GM04503 (cell line): ENCODE results near the gene DYNLT1.
A peak's percentile ranks its signal among the peaks of the same experiment; 100 is the strongest.
"Not testable (repeated sequence)": the region's sequence is repeated elsewhere in the genome, so short reads cannot be mapped to it uniquely, and the experiment has no call there.

Experiments
- DNase-seq: peaks from one replicate; pipeline ENCODE4 v3.0.0-alpha.2; 2012; ENCODE audit warnings: low read depth

DYNLT1 gene

DNA sequence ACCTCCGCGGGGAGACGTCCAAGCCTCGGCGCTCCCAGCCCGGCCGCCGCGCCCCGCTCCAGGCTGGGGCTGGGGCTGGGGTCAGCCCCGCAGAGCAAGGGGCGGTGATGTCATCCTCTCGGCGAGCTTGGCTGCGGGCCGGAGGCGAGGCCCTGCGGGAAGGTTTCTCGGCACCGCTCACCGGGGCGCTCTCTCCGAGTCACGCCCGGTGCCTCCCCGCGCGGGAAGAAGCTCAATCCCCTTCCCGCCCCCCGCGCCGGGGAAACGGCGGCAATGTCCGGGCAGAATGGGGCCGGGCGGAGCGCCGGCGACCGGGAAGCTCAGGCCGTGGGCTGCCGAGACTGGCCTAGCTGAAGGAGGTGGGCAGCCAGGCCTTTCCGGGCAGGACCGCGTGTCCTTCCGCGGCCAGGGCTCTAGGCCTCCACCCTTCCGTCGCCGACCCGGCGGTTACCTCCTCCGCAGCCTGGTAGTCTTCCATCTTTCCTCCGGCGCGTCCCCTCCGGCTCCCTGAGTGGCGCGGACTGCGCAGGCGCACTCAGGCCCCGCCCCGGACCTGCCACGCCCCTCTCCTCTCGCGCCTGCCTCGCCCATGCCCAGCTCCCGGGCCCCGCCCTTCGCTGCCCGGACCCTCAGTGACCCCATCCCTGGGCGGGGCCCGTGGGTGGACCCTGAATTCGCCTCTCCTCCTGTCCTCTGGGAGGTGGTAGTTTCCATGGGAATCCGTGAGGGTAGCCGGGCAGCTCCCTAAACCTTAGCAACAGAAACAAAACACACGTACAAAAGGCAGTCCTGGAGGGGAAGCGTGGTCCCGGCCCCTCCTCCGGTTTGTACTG is at the start of gene DYNLT1:
TSS of gene DYNLT1 (minus strand) at position 513 of the 833 bp plus-strand sequence. CDS start at position 478, 35 bp downstream.
- peak; percentile 76 for DNase-seq

DNA sequence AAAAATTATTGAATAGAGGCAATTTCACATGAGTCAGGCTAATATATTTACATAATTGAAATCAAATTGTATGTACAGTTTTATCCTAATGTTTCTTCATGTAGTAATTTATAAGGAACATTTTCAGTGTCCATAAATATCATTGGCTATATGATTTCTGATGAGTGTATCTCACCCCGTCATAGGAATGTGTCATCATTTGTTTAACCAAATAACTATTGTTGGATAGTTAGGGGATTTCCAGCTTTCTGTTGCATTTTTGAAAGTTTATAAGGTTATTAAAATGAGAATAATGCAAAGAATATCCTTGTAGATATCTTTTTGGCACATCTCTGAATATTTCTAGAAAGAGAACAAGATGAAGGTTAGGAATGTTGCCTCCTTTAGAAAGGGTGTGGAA is 44.3 kb upstream of the DYNLT1 start:
- no peak for DNase-seq

DNA sequence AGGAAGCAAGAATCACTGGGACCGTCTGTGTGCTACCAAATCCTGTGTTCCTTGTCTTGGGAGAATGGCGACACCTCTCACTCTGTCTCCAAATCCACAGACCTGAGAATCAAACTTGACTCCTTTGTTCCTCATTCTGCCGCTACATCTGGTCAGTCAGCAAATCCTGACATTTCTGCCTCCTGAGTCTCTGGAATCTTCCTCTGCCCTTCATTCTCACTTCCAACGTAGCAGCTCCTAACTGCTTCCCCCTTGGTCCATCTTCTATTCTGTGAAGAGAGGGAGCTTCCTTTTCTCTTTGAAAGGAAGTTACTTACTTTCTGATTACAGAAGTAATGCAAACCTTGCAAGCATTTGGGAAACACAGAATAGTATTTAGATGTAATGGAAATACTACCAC is 43.0 kb upstream of the DYNLT1 start:
- no peak for DNase-seq

DNA sequence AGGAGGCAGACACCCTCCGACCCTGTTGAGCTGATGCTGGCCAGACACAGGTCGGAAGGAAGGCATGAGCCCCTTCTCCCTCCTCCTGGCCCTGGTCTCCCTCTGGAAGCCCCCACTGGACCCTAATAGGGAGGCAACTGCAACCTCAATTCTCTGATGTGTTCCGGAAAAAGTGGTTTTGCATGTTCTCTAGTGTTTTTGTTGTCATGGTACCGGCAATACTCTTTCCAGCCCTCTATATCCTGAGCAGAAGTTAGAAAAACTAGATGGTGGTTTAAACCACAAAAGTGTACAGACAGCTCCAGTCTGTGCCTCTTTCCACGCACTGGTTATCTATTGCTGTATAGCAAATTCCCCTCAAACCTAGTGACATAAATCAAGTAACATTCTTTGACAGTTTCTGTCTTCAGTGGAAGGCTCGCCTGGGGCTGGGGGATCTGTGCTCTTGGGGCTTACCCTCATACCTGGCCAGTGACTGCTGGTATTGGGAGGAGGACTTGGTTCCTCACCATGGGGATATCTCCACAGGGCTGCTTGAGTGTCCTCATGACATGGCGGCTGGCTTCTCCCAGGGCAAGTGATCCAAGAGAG is 42.3 kb upstream of the DYNLT1 start:
- no peak for DNase-seq

DNA sequence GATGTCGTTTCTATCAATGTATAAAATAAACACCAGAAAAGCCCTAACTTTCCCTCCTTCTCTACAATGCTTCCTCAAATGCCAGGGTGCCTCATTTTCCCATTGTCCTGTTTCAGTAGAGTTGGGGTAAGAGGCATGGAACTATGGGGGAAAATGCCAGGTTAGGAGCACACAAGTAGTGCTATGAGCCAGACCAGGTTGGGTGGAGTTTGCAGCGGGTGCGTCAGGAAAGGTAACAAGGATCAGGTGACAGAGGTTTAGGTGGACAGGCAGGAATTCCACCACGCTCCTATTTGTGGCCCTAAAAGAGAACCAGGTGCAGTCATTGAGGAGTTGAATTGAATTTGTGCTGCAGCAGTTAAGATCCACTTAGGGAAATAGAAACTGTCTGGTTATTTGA is 41.8 kb upstream of the DYNLT1 start:
- DNase-seq: no peak

DNA sequence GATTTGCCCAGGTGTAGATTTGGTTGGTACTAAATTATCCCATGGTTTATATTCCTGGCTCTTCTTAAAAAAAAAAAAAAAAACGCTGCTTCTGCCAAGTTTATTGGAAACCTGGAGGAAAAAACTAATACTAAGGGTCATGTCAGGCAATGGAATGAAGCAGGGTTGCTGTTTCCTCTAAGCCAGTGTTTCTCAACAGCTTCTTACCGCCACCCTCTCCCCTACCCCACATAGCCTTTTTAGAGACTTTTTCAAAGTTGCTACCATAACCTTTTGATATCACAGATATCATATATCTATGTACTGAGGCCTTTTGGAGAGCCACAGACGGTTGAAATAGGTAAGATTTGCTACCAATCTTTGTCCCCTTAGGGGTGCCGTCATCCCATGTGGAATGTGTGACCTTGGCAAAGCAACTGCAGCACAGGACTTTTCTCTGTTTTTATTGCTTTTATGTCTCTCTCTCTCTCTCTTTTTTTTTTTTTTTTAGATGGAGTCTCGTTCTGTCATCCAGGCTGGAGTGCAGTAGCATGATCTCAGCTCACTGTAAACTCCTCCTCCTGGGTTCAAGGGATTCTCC is 40.3 kb upstream of the DYNLT1 start:
- DNase-seq: no peak

DNA sequence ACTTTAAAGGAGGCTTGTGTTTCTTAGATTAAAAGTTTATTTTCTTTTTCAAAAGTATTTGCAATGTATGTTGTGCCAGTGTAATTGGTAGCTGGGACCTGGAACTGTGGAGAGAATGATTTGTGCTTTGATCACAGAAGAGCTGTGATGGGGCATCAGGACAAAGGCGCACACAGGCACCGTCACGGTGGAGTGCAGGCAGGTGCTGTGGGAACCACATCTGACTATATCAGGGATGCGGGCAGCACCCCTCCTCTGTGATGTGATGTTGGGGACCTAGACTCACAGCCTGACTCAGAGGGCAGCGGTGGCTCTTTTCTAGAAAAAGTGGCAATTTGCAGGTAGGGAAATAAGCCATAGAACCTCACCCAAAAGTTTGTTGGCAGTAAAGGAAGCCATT is 39.8 kb upstream of the DYNLT1 start:
- DNase-seq: no peak

DNA sequence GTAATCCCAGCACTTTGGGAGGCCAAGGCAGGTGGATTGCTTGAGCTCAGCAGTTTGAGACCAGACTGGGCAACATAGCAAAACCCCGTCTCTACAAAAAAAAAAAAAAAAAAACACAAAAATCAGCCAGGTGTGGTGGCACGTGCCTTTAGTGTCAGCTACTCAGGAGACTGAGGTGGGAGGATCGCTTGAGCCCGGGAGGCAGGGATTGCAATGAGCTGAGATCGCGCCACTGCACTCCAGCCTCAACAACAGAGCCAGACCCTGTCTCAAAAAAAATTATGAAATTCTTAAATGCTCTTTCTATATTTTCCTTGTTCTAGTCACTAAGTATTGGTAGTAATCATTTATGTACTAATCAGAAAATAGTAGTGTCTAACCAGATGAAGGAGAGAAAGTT is 35.9 kb upstream of the DYNLT1 start:
- no peak for DNase-seq

DNA sequence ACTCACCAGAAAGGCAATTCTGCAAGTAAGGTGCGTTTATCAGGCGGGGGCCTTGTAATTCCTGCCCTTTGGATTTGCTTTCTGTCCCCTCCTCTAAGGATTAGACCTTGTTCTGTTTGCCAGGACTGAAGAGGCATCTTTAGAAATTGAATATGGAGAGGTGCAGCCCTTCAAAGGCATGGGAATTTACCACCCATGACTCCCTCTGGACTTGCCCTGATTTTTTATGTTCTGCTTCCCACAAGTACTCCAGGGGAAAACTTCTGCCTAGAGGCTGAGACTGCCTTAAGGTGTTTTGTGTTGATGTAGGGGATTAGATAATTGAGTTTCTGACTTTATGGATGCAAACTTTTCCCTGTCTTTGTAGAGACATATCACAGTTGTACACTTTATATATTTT is 35.5 kb upstream of the DYNLT1 start:
- DNase-seq: no peak

DNA sequence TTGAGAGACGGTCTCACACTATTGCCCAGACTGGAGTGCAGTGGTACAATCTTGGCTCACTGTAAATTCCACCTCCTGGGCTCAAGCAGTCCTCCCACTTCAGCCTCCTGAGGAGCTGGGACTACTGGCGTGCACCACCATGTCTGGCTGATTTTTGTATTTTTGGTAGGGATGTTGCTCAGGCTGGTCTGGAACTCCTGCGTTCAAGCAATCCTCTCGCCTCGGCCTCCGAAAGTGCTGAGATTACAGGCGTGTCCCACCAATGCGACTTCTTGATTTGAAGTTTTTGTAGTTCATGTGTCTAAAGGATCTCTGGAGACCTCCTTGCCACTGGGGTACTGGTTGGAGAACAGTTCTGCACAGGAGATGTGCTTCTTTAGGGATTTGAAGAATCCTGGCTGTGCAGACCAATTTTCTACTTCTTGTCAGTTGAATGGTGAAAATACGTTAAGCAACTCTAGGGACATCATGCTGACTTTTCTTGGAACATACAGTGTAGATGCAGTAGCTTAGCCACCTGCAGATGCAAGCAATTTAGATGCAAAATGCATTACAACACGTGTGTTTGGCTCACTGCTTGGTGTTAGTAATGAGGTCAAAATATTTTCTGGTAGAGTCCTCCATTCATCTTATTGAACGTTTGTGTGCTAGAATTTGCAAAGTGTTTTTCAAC is 33.5 kb upstream of the DYNLT1 start:
- DNase-seq: no peak

DNA sequence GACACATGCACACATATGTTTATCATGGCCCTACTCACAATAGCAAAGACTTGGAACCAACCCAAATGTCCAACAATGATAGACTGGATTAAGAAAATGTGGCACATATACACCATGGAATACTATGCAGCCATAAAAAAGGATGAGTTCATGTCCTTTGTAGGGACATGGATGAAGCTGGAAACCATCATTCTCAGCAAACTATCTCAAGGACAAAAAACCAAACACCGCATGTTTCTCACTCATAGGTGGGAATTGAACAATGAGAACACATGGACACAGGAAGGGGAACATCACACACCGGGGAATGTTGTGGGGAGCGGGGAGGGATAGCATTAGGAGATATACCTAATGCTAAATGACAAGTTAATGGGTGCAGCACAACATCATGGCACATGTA is 32.6 kb upstream of the DYNLT1 start:
- DNase-seq: not testable (repeated sequence)

DNA sequence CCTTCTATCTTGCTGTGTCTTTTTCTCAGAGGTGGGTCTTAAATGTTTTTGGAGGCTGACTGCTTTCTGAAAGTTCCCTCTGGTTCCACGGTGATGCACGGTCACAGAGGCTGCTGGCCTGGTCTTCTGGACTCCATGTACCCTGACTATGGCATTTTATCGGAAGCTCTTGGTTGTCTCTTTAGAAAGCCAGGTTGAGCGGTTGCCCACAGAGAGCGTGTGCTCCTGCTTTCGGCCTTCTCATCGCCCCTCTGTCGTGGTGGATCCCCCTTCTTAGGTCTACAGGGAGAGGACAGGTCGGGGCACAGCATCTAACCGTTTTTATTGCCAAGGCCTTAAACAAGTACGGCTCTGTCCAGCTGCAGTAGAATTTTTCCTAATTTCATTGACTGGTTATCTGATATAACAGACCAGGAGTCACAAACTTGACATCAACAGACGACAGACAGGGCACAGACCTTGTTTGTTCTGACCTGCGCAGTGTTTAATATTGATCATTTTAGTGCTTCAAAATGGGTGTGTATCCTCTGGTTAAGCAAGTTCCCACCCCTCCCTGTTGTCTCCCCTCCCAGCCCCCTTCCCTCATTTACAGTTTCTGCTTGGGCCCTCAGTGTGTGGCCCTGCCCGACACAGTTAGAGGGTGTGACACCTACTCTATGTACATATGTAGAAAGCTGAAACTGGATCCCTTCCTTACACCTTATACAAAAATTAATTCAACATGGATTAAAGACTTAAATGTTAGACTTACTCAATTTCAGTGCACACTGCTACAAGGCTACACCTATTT is 30.0 kb upstream of the DYNLT1 start:
- DNase-seq: no peak

DNA sequence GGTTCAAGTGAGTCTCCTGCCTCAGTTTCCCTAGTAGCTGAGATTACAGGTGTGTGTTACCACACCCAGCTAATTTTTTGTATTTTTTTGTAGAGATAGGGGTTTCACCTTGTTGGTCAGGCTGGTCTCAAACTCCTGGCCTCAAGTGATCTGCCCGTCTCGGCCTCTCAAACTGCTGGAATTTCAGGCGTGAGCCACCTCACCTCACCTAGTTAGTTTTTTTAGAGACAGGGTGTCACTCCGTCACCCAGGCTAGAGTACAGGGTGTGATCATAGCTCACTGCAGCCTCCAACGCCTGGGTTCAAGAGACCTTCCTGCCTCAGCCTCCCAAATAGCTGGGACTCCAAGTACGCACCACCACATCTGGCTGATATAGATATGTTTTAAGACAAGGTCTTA is 28.2 kb upstream of the DYNLT1 start:
- DNase-seq: no peak

DNA sequence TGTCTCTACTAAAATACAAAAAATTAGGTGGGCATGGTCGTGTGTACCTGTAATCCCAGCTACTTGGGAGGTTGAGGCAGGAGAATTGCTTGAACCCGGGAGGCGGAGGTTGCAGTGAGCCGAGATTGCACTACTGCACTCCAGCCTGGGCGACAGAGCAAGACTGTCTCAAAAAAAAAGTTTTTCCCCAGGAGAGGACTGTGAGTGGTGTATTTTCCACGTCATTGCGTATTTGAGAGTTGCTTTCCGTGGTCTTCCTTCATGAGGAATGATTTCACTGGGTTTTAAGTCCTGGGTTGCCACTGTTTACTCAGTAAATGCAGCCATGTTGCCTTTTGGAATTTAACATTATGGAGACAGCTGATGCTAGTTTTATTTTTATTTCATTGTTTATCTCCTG is 27.6 kb upstream of the DYNLT1 start:
- DNase-seq: not testable (repeated sequence)

DNA sequence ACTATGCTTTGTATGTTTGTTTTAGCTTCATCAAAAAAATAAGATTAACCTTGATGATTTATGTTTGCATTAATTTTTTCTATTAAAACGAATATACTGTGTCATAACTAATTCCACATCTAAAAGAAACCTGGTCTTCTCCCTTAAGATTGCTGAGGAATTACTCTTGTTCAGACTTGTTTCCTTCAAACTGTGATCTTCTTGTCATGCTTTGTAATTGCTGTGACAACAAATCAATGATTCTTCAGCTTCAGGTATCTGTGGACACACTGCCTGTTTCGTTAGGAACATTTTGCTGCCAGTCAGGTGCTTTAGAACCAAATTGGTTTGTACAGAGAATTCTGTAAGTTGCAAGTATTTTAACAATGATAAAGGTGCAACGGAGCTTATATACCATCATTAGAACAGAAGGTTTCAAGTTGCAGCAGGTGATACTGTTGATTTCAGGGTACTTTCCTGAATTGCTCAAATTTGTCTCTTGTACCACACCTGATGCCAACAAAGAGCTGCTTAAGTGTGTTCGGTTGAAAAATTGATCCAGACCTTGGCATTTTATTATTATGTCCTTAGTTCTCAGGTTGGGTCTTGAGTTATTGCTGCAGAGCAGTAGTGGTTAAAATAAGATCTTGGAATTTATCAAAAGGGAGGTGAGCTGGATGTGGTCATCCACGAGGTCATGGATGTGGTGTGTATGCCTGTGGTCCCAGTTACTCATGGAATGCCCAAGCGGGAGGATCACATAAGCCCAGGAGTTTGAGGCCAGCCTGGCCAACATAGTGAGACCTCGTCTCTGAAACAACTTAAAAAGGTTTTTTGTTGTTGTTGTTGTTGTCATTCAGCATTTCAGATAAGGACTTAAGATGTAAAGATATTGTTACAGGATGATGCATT is 24.8 kb upstream of the DYNLT1 start:
- DNase-seq: no peak

DNA sequence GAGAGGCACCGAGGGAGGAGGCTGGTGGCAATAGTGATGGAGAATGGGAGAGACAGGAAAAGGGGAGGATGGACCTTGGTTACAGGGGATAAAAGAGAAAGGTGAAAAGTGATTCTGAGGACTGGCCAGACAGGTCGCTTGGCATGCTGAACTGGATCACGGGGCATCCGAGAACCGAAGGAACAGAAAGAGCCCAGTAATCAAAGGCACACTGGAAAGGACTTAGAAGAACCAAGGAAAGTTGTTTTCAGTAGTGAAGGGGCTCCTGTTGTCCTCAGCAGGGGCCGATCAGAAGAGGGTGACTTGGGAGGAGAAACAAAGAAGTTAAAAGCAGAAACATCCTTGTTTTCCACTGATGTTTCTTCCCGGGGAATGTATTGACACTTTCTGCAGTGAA is 24.2 kb upstream of the DYNLT1 start:
- DNase-seq: no peak

DNA sequence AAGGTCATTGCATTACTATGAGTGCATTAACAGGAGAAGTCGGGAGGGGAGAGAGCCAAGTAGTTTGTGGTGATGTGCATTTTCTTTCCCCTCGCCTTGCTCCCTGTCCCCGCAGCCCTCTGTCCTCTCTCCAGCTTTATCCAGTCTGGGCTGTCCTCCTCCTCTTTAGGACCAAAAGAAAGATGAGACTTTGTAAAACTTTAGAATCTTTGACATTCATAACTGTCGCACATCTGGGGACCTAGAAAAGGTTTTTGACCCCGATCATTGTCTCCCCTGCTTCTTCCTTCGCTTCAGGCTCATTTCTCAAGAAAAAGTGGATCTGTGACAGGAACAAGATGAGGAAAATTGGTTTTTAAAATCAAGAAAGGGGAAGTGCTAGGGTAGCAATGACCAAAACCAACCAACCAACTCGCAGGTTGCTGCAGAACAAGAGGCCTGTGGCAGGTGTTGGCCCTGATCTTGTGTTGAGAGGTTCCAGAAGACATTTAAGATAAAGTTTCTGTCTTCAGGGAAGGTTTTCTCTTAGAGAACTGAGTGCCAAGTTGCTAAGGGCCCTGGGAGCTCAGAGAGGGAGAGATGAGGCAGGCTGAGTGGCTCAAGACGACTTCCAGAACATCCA is 22.9 kb upstream of the DYNLT1 start:
- no peak for DNase-seq

DNA sequence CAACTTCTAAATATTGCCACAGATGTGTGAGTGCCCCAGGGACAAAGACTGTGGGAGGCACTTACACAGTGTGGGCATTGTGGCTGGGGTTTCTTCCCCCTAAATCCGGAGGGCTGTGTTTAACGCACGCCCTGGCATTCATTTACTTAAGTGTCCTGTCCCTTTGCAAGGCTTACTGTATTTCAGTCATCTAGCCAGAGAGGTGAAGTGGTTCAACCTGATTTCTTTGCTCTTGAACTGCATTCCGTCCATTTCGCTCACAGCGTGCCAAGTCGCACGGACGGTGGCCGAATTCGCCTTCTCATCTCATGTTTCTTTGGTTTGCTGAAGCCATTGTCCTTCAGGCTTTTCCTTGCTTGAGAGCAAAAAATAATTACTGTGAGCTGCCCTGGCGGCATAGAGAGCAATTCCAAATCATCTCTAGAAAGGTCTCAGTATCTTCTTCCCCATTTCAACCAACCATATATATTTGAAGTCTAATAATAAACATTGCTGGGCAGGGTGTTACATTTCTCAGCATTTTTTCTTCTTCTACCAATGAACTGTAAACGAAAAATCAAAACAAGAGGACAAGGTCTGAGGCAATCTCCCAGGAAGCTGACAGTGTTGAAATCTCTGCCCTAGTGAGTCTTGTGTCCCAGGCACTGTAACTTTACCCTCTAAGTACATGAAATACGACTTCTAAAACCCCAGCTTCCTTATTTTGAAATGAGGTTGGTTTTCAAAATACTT is 22.3 kb upstream of the DYNLT1 start:
- peak; percentile 77 for DNase-seq

DNA sequence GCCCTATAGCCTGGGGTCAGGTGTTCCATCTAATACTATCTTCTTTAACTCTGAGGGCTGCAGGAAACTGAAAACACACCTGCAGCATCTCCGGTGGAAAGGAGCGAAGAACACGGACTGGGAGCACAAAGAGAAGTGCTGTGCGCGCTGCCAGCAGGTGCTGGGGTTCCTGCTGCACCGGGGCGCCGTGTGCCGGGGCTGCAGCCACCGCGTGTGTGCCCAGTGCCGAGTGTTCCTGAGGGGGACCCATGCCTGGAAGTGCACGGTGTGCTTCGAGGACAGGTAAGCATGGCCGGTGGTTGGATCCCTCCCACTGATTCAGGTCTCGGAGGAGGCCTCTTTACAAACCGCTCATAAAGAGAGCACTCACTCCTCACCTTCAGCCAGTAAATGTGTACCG is 20.8 kb upstream of the DYNLT1 start:
- DNase-seq: no peak

DNA sequence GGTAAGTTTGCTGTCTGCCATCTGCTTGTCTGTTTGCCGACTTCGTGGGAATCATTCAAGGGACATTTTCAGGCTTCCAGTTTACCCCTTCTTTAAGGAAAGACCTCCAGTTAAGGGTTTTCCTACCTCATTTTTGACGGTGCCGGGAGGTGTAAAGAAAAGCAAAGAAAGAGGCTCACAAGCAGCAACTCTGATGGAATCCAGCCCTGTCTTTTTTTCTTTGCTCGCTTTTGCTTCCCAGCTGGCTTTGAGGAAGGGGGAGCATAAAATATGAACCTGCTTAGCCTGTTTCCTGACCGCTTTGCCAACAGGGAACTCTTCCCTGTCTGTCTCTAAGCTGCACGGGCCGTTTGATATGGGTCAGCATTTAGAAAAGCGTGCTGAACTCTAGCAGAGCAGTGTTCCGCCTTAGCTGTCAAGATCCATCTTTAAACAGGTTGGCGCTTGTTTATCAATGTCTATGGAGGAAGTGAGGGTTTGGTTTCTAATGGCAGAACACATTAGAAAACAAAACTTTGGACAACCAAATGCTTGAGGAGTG is 19.2 kb upstream of the DYNLT1 start:
- no peak for DNase-seq
